ENCODE data around the gene SMIM29. TPM values are rescaled to one million over a fixed set of nuclear protein-coding genes. Genes with fewer than 3 reads are reported as not detected.

Gene SMIM29
- total and polyA plus RNA-seq, 2 donors (not counting 1 experiment from before 2014, with no cell fraction given): 43.6 to 106 TPM

- TF ChIP-seq CTCF (IDR thresholded peaks at IDR 0.05): no peak
- TF ChIP-seq EZH2 (IDR thresholded peaks at IDR 0.05; ENCODE audit: borderline replicate concordance, insufficient read depth, low read depth, low read length, poor library complexity, severe bottlenecking): no peak
- Histone ChIP-seq H3K36me3 (replicated peaks in 1 of 2; ENCODE audit: control extremely low read depth in 1 of 2, control insufficient read depth in 1 of 2, extremely low read depth in 1 of 2, insufficient read depth in 2 of 2, low read length in 1 of 2) (peaks cover 3 to 5% of the 10 kb centered on the region in 2 experiments), H3K9me3 (ENCODE audit: control extremely low read depth in 1 of 3, control insufficient read depth in 2 of 3, insufficient read depth in 1 of 3, low read length in 2 of 3) (no peaks in the 10 kb centered on the region), H3K27ac (ENCODE audit: low read length in 2 of 2) (peak overlapping the region in 1 of 2 donors; percentile 18), H3K9ac (ENCODE audit: low read length) (no peak overlapping the region), H3K4me2 (replicated peaks; ENCODE audit: low read depth, low read length, poor library complexity, severe bottlenecking) (no peak overlapping the region), H3K4me1 (ENCODE audit: control insufficient read depth in 2 of 2, insufficient read depth in 2 of 2, low read length in 2 of 2) (peaks cover 11 to 27% of the 10 kb centered on the region in 2 donors), H4K20me1 (ENCODE audit: control insufficient read depth, insufficient read depth, low read length, poor library complexity, severe bottlenecking) (no peaks in the 10 kb centered on the region), H3K4me3 (ENCODE audit: control extremely low read depth in 1 of 5, extremely low read depth in 1 of 5, insufficient read depth in 1 of 5, low read depth in 2 of 5, low read length in 4 of 5) (no peak overlapping the region), H3K27me3 (replicated peaks in 1 of 4; ENCODE audit: control extremely low read depth in 1 of 4, control insufficient read depth in 3 of 4, insufficient read depth in 4 of 4, low read length in 3 of 4) (no peaks in the 10 kb centered on the region), H3K79me2 (ENCODE audit: control insufficient read depth, insufficient read depth, low read length) (no peaks in the 10 kb centered on the region), H2AFZ (ENCODE audit: insufficient read depth, low read depth, low read length, poor library complexity, severe bottlenecking) (no peak overlapping the region)
- ATAC-seq (ENCODE audit: low read depth) (no peak), DNase-seq (no peak)
- intact Hi-C loops (cut with micrococcal nuclease): no loop called here
- WGBS (ENCODE audit: insufficient coverage): 82% methylated on average over 3 of the region's 3 CpGs
- Mint-ChIP-seq H3K4me3 (no peak overlapping the region), H3K27me3 (no peaks in the 10 kb centered on the region), H3K27ac (peak overlapping the region; percentile 59), H3K9me3 (ENCODE audit: insufficient read depth) (no peaks in the 10 kb centered on the region), H3K4me1 (peaks cover 37% of the 10 kb centered on the region)
- POLR2A ChIA-PET: no interaction called here
- CTCF ChIA-PET: interaction anchor here (1.7 kb wide), 1 partner anchor 19 kb away, joined by 3 read pairs; no protein-coding TSS in a partner anchor
Observed at GRCh38 chr6:34275128-34275804, 26.5 kb upstream of the SMIM29 start.

- no peaks in the 10 kb centered on the region for H3K9me3 Mint-ChIP-seq (ENCODE audit: insufficient read depth)
- H3K27me3 ChIP-seq (replicated peaks in 1 of 4; ENCODE audit: control extremely low read depth in 1 of 4, control insufficient read depth in 3 of 4, insufficient read depth in 4 of 4, low read length in 3 of 4): no peaks in the 10 kb centered on the region
- no CpG with 5 or more reads among the region's 1 CpG for WGBS (ENCODE audit: insufficient coverage)
- intact Hi-C loops (cut with micrococcal nuclease): no loop called here
- no peak overlapping the region for H3K27ac Mint-ChIP-seq
- no peak overlapping the region for H3K4me2 ChIP-seq (replicated peaks; ENCODE audit: low read depth, low read length, poor library complexity, severe bottlenecking)
- no peaks in the 10 kb centered on the region for H3K27me3 Mint-ChIP-seq
- no peak for DNase-seq
- H3K36me3 ChIP-seq (replicated peaks in 1 of 2; ENCODE audit: control extremely low read depth in 1 of 2, control insufficient read depth in 1 of 2, extremely low read depth in 1 of 2, insufficient read depth in 2 of 2, low read length in 1 of 2): no peaks in the 10 kb centered on the region
- TF ChIP-seq EZH2 (IDR thresholded peaks at IDR 0.05; ENCODE audit: borderline replicate concordance, insufficient read depth, low read depth, low read length, poor library complexity, severe bottlenecking) (no peak), CTCF (IDR thresholded peaks at IDR 0.05) (no peak)
- H3K4me1 ChIP-seq (ENCODE audit: control insufficient read depth in 2 of 2, insufficient read depth in 2 of 2, low read length in 2 of 2): peaks cover 11 to 24% of the 10 kb centered on the region in 2 donors
- no peak overlapping the region for H3K27ac ChIP-seq (ENCODE audit: low read length in 2 of 2)
- no peaks in the 10 kb centered on the region for H4K20me1 ChIP-seq (ENCODE audit: control insufficient read depth, insufficient read depth, low read length, poor library complexity, severe bottlenecking)
- CTCF ChIA-PET: no interaction called here
- no peak for ATAC-seq (ENCODE audit: low read depth)
- H3K9me3 ChIP-seq (ENCODE audit: control extremely low read depth in 1 of 3, control insufficient read depth in 2 of 3, insufficient read depth in 1 of 3, low read length in 2 of 3): no peaks in the 10 kb centered on the region
- no peak overlapping the region for H2AFZ ChIP-seq (ENCODE audit: insufficient read depth, low read depth, low read length, poor library complexity, severe bottlenecking)
- no peaks in the 10 kb centered on the region for H3K79me2 ChIP-seq (ENCODE audit: control insufficient read depth, insufficient read depth, low read length)
- no peak overlapping the region for H3K9ac ChIP-seq (ENCODE audit: low read length)
- peaks cover 33% of the 10 kb centered on the region for H3K4me1 Mint-ChIP-seq
- no peak overlapping the region for H3K4me3 Mint-ChIP-seq
- no peak overlapping the region for H3K4me3 ChIP-seq (ENCODE audit: control extremely low read depth in 1 of 5, extremely low read depth in 1 of 5, insufficient read depth in 1 of 5, low read depth in 2 of 5, low read length in 4 of 5)
- POLR2A ChIA-PET: interaction anchor here (0.7 to 0.8 kb wide), 2 partner anchors 22 to 163 kb away, joined by 3 to 4 read pairs; no protein-coding TSS in a partner anchor
Observed at GRCh38 chr6:34274129-34274528, 25.3 kb upstream of the SMIM29 start.
